GM19239 (cell line): ENCODE data around the gene CTSE.

Experiments used
- DNase-seq: peaks from one replicate; pipeline ENCODE4 v3.0.0; 2011; ENCODE audit warnings: low spot score; ENCODE audit not compliant: insufficient read length
- FAIRE-seq: peaks from 2 replicates; lab custom pipeline; 2011; peaks lifted over from hg19 to GRCh38; lab: Jason Lieb, UNC

The CTSE gene

GRCh38 chr1:206021008-206021625 is 2.6 kb downstream of the CTSE start:
- FAIRE-seq: no peak
- no peak for DNase-seq

- FAIRE-seq (no peak), DNase-seq (no peak)
These were observed 3.2 kb downstream of the CTSE start for GRCh38 chr1:206020393-206021007.

- DNase-seq (no peak), FAIRE-seq (no peak)
These were observed 8.6 kb downstream of the CTSE start for GRCh38 chr1:206015071-206015470.

DNA sequence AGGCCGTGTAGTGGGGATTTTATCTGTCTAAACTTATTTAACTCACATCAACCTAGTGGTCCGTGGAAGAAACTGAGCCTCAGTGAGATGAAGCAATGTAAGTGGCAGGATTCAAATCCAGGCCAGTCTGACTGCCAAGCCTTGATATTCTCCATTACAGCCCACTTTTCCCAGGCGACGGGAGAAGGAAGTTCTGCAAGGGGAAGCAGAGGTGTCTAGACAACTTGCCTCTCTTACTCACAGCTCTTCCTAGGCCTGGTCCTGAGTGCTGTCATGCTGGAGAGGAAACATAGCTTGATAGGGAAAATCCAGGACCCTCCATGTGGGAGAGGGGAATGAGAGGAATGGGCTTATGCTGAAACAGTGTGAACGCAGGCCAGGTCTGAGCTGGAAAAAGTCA is 9.1 kb downstream of the CTSE start:
- FAIRE-seq: no peak

GRCh38 chr1:206013026-206013795 is 10.5 kb downstream of the CTSE start:
- DNase-seq (no peak), FAIRE-seq (no peak)

More for the DNA sequence above, 9.1 kb downstream of the CTSE start:
- no peak for DNase-seq

DNA sequence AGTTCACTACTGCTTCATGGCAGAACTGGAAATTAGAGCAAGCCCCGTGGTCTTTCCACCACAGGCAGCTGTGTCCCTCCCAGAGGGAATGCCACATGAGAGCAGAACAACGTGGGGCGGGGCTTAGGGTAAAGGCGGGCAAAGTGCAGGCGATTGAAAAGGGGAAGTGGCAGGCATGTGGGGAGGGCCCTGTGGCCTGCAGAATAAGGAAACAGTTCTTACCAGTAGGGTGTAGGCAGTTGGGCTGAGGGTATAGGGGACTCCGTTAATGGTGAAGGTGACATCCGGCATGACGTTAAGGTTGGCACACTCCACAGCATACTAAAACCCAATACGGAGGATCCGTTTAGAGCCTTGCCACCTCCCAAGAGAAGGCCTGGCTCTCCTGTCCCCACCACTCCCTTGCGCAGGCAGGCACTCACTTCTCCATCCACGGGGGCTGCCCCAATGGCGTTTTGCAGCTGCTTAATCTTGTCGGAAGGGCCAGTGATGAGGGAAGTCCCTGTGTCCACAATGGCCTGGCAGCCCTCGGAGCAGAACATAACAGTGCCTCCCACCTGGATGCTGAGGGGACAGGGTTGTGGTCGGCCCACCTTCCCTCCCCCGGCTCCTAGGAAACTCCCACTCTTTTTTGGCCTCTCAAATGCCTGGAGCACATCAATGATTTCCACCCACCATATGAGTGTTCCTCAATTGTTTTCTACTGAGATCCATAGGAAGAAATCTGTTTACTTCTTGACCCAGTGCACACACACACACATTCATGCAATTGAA is 11.4 kb downstream of the CTSE start:
- FAIRE-seq: peak; percentile 93

GRCh38 chr1:206011057-206011456 is 12.6 kb downstream of the CTSE start:
- DNase-seq: no peak
- FAIRE-seq: no peak

More for the DNA sequence above, 11.4 kb downstream of the CTSE start:
- DNase-seq: peak; percentile 50

GRCh38 chr1:206010060-206010459 is 13.6 kb downstream of the CTSE start:
- no peak for FAIRE-seq
- no peak for DNase-seq

DNA sequence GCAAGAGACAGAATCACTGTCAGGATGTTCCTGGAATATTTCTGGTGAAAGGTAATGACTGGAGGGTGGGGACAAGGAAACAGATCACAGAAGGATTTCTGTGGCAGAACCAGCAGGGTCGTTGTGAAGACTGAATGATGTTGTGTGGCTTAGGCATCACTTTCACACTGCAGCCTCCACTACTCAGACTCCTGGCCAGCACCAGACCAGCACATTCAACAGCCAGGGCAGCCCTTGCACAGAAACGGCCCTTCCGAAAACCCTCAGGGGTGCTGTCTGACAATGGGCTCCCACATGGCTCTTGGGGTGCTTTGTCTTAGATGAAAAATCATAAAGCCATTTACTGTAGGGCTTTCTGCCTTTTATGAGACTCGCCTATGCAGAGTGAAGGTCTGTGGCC is 16.7 kb downstream of the CTSE start:
- FAIRE-seq (no peak), DNase-seq (no peak)

DNA sequence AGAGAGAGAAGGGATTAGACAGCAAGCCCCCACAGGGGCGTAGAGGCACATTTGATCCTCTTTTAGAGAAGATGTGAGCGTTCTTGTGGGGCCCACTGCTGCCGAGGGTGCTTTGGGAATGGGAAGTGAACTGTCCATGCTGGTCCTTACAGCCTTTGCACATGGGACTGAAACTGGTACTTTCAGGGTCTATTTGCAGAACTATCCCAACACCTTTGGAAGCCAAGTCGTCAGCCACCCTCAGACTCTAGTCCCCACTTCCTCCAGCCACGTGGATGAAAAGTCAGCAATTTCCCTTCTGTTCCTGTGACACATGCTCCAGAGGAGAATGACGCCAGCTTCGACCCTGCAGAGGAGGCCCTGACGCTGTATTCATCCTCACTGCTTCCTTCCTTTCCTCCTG is 17.9 kb downstream of the CTSE start:
- DNase-seq (no peak), FAIRE-seq (no peak)

DNA sequence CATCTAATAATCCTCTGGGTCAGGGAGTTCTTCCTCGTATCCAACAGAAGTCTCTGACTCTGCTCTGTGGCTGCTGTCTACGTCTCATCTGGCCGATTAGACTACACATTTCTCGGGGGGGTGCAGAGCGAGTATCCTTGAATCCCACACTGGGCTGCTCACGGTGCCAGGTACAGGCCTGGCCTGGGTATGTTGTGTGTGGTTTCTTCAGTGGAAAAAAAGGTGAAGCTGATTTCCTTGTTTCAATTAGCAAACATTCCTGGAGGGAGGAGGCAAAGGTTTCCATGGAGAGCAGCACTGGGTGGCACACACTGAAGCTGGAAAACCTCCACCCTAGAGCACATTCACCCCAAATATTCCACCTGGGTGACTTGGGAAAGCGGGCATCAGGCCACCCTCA is 18.5 kb downstream of the CTSE start:
- FAIRE-seq: no peak
- no peak for DNase-seq

GRCh38 chr1:206004826-206005225 is 18.9 kb downstream of the CTSE start:
- DNase-seq (no peak), FAIRE-seq (no peak)

GRCh38 chr1:206003854-206004800 is 19.6 kb downstream of the CTSE start:
- FAIRE-seq (no peak), DNase-seq (no peak)

GRCh38 chr1:206002871-206003801 is 20.6 kb downstream of the CTSE start, which contains the start of gene RAB7B:
Gene RAB7B, minus strand, starts transcription at chr1:206003395. Its CDS starts 9,260 bp downstream, at chr1:205994135.
- no peak for FAIRE-seq
- no peak for DNase-seq

DNA sequence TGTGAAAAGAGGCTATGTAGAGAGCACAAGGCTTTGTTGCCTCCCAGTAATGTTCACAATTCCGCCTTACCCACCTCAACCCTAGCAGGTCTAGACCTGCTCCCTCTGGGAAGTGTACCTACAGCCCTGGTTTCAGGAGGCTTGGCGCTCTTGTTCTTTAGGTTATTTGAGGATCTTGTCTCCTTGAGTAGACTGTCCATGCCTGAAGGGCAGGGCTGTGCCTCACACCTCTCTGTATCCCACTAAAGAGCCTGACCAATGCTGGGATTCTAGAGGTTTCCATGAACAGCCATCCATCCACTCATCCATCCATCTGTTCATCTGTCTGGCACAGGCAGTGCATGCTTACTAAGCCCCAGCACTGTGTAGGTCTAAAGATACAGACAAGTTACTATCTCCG is 21.5 kb downstream of the CTSE start:
- no peak for DNase-seq
- FAIRE-seq: no peak

DNA sequence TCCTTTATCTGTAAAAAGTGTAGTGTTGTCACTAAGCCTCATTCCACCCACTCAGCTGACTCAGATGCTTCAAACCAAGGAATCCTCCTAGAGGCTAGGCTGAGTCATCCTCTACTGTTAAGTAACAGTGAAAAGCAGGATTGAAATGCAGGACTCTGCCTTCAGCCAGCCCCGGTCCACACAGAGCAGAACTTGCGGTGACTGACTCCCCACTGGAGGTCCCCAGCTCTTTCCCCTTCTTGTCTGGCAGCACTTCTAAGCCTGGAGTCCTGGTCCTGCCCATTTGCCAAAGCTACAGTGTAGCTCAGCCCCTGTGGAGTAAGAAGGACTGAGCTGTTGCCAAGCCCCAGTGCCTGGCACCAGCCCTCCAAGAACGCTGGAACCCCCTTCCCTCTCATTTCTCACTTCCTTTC is 22.2 kb downstream of the CTSE start:
- no peak for DNase-seq
- no peak for FAIRE-seq

- DNase-seq (no peak), FAIRE-seq (no peak)
These were observed 22.9 kb downstream of the CTSE start for GRCh38 chr1:206000641-206001339.
